ENCODE measurements around the gene MYG1.
A peak's percentile ranks its signal among the peaks of the same experiment; 100 is the strongest.

Gene MYG1, protein sequence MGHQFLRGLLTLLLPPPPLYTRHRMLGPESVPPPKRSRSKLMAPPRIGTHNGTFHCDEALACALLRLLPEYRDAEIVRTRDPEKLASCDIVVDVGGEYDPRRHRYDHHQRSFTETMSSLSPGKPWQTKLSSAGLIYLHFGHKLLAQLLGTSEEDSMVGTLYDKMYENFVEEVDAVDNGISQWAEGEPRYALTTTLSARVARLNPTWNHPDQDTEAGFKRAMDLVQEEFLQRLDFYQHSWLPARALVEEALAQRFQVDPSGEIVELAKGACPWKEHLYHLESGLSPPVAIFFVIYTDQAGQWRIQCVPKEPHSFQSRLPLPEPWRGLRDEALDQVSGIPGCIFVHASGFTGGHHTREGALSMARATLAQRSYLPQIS
- total RNA-seq = 0 reads per million in 2 donors

DNA sequence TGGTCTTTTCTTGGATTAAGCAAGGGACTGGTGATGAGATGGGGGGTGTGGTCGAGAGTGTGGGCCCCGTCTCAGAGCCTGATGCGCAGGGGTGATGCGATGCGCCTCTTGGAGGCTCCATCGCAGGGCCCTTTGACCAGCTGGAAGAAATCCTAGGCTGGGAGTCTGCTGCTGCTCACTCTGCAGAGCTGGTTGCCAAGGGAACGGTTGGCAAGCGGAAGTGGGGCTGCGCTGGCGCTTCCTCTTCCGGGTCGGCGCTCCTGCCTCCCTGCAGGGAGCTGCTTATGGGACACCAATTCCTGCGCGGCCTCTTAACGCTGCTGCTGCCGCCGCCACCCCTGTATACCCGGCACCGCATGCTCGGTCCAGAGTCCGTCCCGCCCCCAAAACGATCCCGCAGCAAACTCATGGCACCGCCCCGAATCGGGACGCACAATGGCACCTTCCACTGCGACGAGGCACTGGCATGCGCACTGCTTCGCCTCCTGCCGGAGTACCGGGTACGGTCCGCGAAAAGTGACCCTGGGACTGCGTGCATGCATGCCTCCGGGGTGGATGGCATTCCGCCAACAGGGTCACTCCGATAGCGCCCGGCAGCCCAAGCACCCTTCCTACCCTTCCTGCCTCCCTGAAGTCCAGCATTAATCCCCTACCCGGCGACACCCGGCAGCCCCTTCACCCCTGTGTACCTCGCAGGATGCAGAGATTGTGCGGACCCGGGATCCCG is at the start of gene MYG1:
MYG1 (plus strand) TSS at position 242 of the 727 bp plus-strand sequence; CDS start at position 285, 43 bp downstream.
- peak; percentile 59 to 94 (median 78) for DNase-seq

DNA sequence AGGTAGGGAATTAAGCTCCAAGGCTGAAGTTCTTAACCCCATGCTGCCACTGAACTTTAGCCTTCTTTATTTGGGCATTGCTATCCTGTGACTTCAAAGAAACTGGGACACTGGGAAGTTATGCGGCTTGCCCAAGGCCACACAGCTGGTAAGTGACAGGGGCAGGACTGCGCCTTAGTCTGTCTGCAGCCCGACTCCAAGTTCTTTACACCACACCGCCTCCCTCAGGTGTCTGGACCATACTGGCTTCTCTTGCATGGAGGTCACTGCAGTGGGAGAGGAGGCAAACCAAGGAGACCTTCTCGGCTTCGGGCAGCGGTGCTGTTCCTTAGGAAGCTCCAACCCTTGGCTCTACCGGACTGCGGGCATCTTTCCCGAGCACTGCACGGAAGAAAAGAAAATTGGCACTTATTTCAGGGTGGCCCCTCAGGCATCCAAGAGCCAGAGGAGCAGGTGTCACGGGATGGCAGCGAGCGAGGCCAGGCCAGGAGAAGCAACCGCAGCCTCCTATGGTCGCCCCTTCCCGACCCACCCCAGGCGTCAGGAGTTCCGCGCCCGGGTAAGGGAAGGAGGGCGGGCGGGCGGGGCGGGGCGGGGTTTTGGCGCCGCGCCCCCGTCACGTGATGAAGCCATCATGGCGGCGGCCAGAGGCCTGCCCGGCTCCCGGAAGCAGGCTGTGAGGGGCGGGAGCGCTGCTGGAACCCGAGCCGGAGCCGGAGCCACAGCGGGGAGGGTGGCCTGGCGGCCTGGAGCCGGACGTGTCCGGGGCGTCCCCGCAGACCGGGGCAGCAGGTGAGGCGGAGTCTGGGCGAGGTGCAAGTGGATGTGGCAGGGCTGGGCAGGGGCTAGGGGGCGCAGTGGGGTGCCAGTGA is 47.8 kb upstream of the MYG1 start:
- DNase-seq = peak; percentile 51 to 80 (median 63)

DNA sequence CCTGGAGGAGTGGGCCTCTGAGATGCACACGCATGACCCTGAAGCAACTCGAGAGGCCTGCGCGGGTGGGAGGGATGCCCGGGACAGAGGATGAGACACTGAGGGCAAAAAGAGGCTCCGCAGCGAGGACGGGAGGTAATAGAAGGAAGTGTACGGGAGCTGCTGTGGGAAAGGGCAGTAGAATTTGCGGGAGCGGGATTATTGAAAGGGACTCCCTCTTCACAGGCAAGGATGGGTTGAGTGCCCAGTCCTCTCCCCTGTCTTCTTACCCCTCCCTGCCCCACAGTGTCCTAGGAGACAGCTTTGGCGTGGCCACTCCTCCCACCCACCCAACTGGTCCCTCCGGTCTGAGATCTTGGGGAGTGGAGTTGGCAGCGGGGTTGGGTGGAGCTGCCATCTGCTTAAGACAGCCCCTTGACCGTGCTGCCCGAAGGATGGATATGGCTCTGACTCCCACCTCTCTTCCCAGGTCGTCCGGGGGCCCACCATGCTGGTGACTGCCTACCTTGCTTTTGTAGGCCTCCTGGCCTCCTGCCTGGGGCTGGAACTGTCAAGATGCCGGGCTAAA is 47.1 kb upstream of the MYG1 start:
- DNase-seq = no peak

GRCh38 chr12:53253298-53253697 is 46.2 kb upstream of the MYG1 start:
- no peak for DNase-seq

- DNase-seq = peak in 1 of 5 experiments; percentile 34
These were observed 44.5 kb upstream of the MYG1 start for GRCh38 chr12:53254816-53255545.

GRCh38 chr12:53255996-53256395 is 43.5 kb upstream of the MYG1 start:
- DNase-seq = no peak

DNA sequence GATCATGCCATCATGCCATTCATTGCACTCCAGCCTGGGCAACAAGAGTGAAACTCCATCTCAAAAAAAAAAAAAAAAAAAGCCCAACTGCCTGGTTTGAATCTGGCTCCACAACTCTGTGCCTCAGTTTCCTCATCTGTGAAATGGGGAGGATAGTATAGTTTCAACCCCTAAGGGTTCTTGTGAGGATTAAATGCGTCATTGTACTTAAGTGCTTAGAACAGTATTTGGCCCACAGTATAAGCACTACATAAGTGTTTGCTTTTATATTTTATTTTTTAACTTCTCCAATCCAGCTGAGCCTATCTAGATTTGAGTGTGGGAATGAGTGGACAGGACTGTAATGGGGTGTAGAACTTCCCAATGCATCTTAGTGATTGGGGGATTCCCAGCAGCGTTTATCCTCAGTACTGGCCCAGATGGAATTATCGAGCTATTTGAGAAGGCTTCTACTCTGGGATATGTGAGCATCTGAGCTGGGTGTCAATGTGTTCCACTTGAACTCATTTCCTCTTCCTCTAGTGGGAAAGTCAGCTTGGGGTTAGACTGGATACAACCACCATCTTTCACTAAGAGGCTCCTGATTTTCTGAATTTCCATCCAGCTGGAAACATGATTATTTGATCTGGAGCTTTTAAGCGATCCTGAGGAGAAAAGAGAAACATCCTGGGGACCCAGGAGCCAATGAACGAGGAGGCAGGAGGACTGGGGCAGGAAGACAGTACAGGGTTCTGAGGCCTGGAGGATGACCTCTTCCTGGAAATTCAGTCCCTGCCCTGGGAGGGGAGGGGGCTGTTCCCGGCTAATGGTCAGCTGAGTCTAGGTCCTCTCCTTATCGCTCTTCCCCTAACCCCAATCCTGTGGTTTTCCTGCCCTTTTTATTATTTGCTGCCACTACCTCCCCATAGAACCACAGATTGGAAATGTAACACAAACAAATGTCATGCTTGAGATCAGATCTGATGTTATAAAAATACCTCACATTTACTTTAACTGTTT is 40.7 kb upstream of the MYG1 start:
- no peak for DNase-seq

DNA sequence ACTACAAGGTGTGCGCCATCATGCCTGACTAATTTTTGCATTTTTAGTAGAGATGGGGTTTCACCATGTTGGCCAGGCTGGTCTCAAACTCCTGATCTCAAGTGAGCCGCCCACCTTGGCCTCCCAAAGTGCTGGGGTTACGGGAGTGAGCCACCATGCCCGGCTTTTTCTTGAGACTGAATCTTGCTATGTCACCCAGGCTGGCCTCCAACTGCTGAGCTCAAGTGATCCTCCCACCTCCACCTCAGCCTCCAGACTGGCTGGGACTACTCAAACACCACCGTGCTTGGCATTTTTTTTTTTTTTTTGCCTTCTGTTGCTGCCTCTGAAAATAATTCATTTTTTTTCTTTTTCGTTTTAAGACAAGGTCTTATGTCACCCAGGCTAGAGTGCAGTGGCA is 39.6 kb upstream of the MYG1 start:
- no peak for DNase-seq

GRCh38 chr12:53265783-53266182 is 33.7 kb upstream of the MYG1 start:
- DNase-seq = no peak

DNA sequence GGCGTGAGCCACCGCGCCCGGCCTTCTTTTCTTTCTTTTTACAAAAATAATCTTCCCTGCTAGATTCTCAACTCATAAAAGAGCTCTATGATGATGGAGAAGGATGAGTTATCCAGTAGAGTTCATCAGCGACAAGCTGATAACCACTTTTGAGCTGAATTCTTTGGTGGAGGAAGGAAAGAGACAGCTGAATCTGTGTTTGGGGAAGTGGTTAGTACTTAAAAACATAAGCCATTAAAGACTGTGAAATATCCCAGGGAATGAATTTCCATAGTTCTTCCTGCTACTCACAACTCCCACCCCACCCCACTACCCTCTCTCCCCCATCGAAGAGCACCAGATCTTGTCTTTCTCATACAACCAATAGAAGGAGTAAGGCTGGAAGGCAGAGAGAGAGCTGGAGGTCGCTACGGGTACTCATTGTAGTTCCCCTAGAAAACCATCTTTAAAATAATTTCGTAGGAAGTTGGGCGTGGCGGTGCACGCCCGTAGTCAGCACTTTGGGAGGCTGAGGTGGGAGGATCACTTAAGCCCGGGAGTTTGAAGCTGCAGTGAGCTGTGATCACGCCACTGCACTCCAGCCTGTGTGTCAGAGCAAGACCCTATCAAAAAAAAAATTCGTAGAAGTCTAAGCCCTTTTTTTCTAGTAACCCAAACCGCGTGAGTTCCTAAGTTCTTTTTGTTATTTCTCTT is 32.0 kb upstream of the MYG1 start:
- DNase-seq = peak in 2 of 5 experiments; percentile 6 to 53

DNA sequence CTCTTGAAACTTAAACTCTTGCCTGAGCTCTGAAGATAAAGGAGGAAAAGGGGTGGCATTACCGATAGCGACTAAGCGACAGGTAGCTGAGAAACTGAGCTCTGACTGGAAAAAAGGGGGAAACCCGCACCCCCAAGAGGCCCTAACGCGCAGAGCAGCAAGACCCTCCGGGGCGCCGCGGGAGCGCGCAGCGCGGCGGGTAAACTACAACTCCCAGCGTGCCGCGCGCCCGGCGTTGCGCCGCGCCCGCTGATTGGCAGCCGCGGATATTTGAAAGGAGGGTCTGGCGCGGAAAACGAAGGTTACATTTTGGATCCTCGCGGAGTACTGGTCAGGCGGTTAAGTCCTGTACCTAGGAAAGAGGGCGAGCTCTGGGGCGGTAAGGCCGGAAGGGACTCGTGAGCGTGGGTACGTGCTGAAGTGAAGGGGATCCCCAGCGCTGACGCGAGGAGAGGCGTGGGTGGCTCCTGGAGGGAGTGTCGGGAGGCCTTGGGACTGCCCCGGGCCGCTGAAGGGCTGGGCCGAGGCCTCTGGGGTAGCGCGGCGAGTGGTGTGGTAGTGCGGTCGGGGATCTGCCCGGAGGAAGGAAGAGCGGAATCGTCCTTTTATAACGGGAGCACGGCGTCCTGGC is 31.4 kb upstream of the MYG1 start, which contains the start of gene ESPL1:
ESPL1 (plus strand) TSS at position 301 of the 631 bp plus-strand sequence. CDS start 468 bp downstream, outside the sequence.
- DNase-seq = peak; percentile 63 to 90 (median 75)

GRCh38 chr12:53268630-53269562 is 30.6 kb upstream of the MYG1 start:
- no peak for DNase-seq

GRCh38 chr12:53274445-53274844 is 25.1 kb upstream of the MYG1 start:
- DNase-seq = no peak

GRCh38 chr12:53276511-53276910 is 23.0 kb upstream of the MYG1 start:
- DNase-seq = no peak

GRCh38 chr12:53277981-53278380 is 21.5 kb upstream of the MYG1 start:
- DNase-seq = no peak

DNA sequence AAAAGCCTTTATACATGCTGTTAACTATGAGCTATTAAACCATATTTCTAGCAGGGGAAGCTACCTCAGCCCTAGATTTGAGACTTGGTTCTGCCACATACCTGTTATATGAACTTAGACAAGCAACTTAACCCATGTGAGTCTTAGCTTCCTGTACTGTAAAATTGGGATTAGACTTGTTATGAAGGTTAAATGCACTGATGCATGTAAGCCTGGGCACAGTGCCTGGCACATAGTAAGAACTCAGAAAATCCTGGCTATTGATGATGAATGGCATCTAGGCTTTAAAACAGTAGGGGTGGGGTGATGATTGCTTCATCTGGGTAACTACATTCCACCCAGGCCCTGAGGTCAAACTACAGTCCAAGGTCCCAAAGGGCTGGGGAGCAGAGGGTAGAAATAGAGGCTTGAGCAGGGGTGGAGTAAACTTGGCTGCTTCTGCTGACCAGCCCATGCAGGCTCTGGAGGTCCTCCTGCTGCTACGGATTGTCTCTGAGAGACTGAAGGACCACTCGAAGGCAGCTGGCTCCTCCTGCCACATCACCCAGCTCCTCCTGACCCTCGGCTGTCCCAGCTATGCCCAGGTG is 20.1 kb upstream of the MYG1 start:
- no peak for DNase-seq

- no peak for DNase-seq
These were observed 19.5 kb upstream of the MYG1 start for GRCh38 chr12:53279888-53280498.

All from T-helper 2 cell (primary cell).